Measurements from ENCODE around the gene ABR.
"Not testable (repeated sequence)": the region's sequence is repeated elsewhere in the genome, so short reads cannot be mapped to it uniquely, and the experiment has no call there.

ABR gene

GRCh38 chr17:1120596-1121441 lies 59.0 kb downstream of the ABR start:
- no peak for FAIRE-seq

- no peak for FAIRE-seq
Observed at GRCh38 chr17:1119924-1120323, 59.9 kb downstream of the ABR start.

DNA sequence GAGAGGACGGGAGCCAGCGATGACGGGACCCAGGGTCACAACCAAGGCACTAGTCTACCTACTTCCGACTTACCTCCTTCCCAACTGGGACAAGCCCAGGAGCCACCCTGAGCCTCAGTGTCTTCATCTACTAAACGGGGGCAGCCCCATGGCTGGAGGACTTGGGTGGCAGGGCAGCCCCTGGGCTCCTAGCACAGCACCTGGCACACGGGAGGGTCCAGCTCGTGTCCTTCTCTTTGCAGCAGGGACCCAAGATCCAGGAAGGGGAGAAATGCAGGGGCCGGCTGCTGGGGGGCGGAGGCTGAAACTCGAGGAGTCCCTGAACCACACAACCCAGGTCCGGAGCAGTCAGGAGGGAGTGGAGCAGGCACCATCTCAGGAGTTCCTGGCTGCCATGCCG lies 63.2 kb downstream of the ABR start:
- FAIRE-seq = no peak

DNA sequence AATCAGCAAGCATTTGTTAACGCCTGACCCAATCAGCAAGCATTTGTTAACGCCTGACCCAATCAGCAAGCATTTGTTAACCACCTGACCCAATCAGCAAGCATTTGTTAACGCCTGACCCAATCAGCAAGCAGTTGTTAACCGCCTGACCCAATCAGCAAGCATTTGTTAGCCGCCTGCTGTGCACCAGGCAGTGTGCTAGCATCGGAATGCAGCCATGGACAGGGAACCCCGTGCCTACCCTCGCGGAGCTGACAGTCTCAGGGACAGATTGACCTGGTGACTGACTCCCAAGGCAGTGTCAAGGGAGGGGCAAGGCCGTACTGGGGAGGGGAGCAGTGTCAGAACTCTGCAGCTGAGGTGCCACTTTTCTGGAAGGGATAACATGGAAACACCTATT lies 66.9 kb downstream of the ABR start:
- no peak for FAIRE-seq

DNA sequence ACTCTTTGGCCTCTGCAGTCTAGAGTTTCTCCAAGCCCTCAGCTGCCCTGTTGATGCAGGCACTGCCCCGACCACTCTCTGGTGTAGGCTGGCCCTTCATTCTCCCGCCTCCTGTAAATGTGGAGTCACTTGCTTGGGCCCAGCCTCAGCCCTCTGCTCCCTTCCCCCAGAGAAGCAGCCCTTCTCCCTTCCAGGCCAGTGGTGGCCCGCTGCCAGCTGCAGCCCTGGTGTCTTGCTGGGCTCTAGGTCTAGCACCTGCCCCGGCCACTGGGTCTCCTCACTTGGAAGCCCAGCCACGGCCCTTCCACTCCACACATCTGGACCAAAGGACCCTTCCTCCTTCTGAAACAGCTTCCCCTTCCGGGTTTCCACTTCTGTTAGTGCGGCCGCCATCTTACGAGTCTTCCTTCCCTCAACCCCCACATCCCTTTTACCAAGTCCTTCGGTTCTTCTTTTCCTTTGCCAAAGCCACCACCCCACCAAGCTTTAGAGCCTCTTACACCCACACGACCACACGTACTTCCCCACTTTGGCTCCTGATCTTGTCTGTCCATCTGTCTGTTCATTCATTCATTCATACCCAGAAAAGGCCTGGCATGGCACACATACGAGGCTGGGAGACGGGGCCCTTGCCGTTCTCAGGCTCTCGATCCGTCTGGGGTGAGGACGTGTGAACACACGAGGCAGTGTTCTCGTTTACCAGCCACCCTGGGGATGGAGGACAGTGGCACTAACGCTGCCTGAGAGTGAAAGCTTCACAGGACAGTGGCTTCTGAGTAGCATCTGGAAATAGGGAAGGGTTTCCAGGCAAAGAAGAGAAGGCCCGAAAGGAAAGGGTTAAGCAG lies 68.0 kb downstream of the ABR start:
- no peak for FAIRE-seq

- no peak for FAIRE-seq
Observed at GRCh38 chr17:1110862-1111598, 68.8 kb downstream of the ABR start.

GRCh38 chr17:1110541-1110861 lies 69.3 kb downstream of the ABR start:
- FAIRE-seq = no peak

- FAIRE-seq = no peak
Observed at GRCh38 chr17:1109606-1110540, 69.9 kb downstream of the ABR start.

GRCh38 chr17:1108765-1109605 lies 70.8 kb downstream of the ABR start:
- FAIRE-seq = no peak

DNA sequence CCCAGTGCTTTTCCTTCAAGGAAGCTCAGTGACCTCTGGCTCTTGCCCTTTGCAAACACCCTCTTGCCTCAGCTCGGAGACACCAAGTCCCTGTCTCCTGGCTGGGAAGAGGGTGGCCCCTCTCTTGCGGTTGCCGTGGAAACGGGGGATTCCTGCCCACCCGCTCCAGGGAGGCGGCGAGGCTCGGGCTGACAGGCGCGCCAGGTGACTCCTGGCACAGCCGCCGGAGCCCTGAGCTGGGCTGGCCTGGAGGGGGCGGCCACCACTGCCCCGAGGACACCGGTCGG lies 71.4 kb downstream of the ABR start:
- no peak for FAIRE-seq

DNA sequence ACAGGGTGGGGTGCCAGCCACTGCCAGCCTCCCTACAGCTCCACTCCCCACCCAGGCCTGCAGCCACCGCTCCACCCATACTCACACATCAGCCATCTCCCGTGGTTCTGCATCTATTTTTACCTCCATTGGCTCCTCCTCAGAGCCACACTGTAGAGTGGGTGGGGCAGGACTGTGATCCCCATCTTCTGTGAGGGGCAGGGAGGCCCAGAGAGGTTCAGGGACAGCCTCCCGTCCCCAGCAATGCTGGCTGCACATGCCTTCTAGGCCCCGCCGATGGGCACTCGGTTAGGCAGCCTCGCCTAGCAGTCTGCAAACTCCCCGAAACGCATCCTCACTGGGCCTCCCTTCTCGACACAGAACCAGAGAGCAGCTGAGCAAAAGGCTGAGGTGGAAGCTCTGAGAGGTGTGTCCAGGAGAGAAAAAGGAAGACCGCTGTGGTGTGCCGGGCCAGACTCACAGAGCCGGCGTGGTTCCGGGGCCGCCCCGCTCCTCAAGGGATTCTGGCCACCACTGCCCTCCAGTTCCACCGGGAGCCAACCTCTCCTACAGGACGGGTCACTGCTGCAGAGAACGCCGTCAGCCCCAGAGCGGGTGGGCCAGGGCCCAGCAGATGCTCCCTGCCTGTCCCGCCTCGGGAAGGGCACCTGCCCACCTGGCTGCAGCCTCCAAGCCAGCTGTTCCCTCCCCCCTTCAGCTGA lies 71.9 kb downstream of the ABR start:
- no peak for FAIRE-seq

- no peak for FAIRE-seq
Observed at GRCh38 chr17:1107083-1107776, 72.6 kb downstream of the ABR start.

DNA sequence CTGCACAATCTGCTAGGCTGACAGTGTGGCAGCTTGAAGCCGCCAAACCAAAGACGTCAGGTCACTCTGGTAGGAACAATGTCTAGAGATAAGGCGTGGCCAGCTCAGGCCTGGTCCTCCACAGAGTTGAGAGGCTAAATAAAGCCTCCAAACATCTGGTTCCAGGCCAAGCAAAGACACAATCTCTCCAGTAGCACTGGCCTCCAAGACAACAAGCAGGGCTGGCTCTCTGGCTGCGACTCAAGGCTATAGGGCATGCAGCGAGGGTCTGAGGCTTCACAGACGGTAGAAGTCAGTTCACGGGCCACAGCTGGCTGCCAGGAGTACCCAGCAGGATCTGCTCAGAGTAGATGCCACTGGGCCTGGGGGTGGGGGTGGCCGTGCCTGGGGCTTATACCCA lies 75.6 kb downstream of the ABR start:
- no peak for FAIRE-seq

DNA sequence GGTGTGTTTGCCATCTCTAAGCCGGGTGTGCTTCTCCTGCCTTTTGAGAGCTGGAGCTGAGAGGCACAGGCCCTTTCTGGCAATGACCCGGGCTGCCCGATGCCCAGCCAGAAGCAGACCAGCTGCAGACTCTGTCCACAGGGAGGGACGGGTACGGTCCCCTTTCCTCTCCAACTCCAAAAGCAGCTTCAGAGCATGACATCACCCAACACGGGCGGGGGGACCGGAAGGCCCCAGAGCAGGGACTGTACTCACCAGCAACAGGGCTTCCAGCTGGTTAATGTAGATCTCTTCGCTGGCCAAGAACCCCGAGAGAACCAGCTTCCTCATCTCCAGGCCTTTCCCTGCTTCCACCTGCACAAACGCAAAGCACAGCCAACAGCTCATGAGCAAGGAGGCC lies 79.4 kb downstream of the ABR start:
- no peak for FAIRE-seq

GRCh38 chr17:1099242-1099641 lies 80.5 kb downstream of the ABR start:
- FAIRE-seq = no peak

- not testable (repeated sequence) for FAIRE-seq
Observed at GRCh38 chr17:1097972-1098744, 81.6 kb downstream of the ABR start.

- no peak for FAIRE-seq
Observed at GRCh38 chr17:1096215-1096614, 83.6 kb downstream of the ABR start.

GRCh38 chr17:1095853-1096173 lies 84.0 kb downstream of the ABR start:
- no peak for FAIRE-seq

- FAIRE-seq = no peak
Observed at GRCh38 chr17:1095090-1095852, 84.5 kb downstream of the ABR start.

All from colon (tissue), 2 donors.